Measurements from ENCODE around the gene LRRC7. TPM values are rescaled to one million over a fixed set of nuclear protein-coding genes. Genes with fewer than 3 reads are reported as not detected.

Gene LRRC7
- polyA plus RNA-seq, 1 experiment = 0.22 TPM

GRCh38 chr1:70090141-70090540, 522.4 kb downstream of the LRRC7 start:
- no peaks in the 10 kb centered on the region for H3K27me3 ChIP-seq (ENCODE audit: control insufficient read depth, insufficient read depth, low read length)
- no peaks in the 10 kb centered on the region for H3K36me3 ChIP-seq (ENCODE audit: control insufficient read depth, insufficient read depth, low read length)
- ChIA-PET POLR2A (no interaction called here), CTCF (interaction anchor here (1.0 kb wide), 1 partner anchor 9 kb away, joined by 3 read pairs; no protein-coding TSS in a partner anchor)
- no peak overlapping the region for H3K4me3 ChIP-seq (ENCODE audit: low read depth, low read length)
- no peak for DNase-seq (ENCODE audit: low read depth)
- no peak for TF ChIP-seq CTCF (IDR thresholded peaks at IDR 0.05; ENCODE audit: insufficient read depth, low read depth, low read length)

DNA sequence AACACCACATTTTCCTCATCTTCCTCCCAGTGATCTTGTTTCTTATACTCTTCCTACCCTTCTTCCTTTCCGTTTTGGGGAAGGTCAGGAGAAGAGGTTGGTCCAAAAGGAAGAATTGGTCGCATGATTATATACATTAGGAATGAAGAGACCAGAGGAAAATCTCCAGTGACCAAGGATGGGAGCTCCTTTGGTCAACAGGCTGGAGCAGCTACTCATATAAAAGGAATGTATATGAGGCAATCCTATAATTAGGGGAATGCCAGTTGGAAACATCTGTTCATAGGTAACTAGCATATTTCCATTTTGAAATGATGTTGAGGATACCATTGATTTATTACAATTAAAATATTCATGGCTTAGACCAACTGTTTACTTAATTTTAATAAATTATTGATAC, 523.2 kb downstream of the LRRC7 start:
- H3K4me3 ChIP-seq (ENCODE audit: low read depth, low read length) = no peak overlapping the region
- ChIA-PET CTCF (interaction anchor here (1.0 kb wide), 1 partner anchor 9 kb away, joined by 3 read pairs; no protein-coding TSS in a partner anchor), POLR2A (interaction anchor here (0.6 kb wide), 1 partner anchor 19 kb away, joined by 3 read pairs; no protein-coding TSS in a partner anchor)
- H3K36me3 ChIP-seq (ENCODE audit: control insufficient read depth, insufficient read depth, low read length) = no peaks in the 10 kb centered on the region
- no peak for TF ChIP-seq CTCF (IDR thresholded peaks at IDR 0.05; ENCODE audit: insufficient read depth, low read depth, low read length)
- DNase-seq (ENCODE audit: low read depth) = peak; percentile 15
- no peaks in the 10 kb centered on the region for H3K27me3 ChIP-seq (ENCODE audit: control insufficient read depth, insufficient read depth, low read length)

DNA sequence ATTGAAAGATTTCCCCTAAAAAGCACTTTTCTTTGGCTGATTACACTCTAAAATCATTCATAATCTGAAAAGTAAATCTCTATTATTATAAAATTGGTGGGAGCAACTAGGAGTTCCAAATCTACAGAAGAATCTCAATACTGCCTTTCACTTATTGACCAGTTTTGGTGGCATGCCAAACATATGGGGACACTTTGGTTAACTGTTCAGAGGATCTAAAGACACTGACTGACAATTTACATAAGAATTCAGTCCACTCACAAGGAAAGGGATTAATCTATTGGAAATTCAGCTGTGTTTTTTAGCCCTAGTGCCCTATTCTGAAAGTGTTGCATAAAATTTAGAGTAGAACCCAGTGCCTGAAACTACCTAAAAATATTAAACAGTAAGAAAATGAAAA, 524.1 kb downstream of the LRRC7 start:
- POLR2A ChIA-PET = no interaction called here
- CTCF ChIA-PET = no interaction called here
- no peak overlapping the region for H3K4me3 ChIP-seq (ENCODE audit: low read depth, low read length)
- no peak for TF ChIP-seq CTCF (IDR thresholded peaks at IDR 0.05; ENCODE audit: insufficient read depth, low read depth, low read length)
- H3K27me3 ChIP-seq (ENCODE audit: control insufficient read depth, insufficient read depth, low read length) = no peaks in the 10 kb centered on the region
- H3K36me3 ChIP-seq (ENCODE audit: control insufficient read depth, insufficient read depth, low read length) = no peaks in the 10 kb centered on the region
- DNase-seq (ENCODE audit: low read depth) = no peak

GRCh38 chr1:70092526-70092925, 524.8 kb downstream of the LRRC7 start:
- ChIA-PET POLR2A (no interaction called here), CTCF (no interaction called here)
- Histone ChIP-seq H3K4me3 (ENCODE audit: low read depth, low read length) (no peak overlapping the region), H3K36me3 (ENCODE audit: control insufficient read depth, insufficient read depth, low read length) (no peaks in the 10 kb centered on the region), H3K27me3 (ENCODE audit: control insufficient read depth, insufficient read depth, low read length) (no peaks in the 10 kb centered on the region)
- TF ChIP-seq CTCF (IDR thresholded peaks at IDR 0.05; ENCODE audit: insufficient read depth, low read depth, low read length) = no peak
- no peak for DNase-seq (ENCODE audit: low read depth)

- no peak overlapping the region for H3K4me3 ChIP-seq (ENCODE audit: low read depth, low read length)
- CTCF ChIA-PET = interaction anchor here (0.6 kb wide), 1 partner anchor 345 kb away, joined by 3 read pairs; no protein-coding TSS in a partner anchor
- peak; percentile 19 for DNase-seq (ENCODE audit: low read depth)
- no peaks in the 10 kb centered on the region for H3K27me3 ChIP-seq (ENCODE audit: control insufficient read depth, insufficient read depth, low read length)
- TF ChIP-seq CTCF (IDR thresholded peaks at IDR 0.05; ENCODE audit: insufficient read depth, low read depth, low read length) = no peak
- H3K36me3 ChIP-seq (ENCODE audit: control insufficient read depth, insufficient read depth, low read length) = no peaks in the 10 kb centered on the region
- POLR2A ChIA-PET = no interaction called here
Measured at GRCh38 chr1:70093250-70093975, 525.7 kb downstream of the LRRC7 start.
